HEK293 (cell line): ENCODE measurements around the gene RANBP1.

ENCODE experiments used
- CTCF ChIA-PET: fragments of 350-600 bp; formaldehyde crosslinking; extraction: SDS; loops from one replicate; lab custom pipeline; 2021; ENCODE audit warnings: antibody characterized with exemption; lab: Yijun Ruan, JAX
- POLR2A ChIA-PET: fragments of 300-600 bp; formaldehyde crosslinking; extraction: SDS; loops from one replicate; lab custom pipeline; 2020; ENCODE audit warnings: antibody characterized with exemption, inconsistent platforms; lab: Yijun Ruan, JAX
- H3K27ac ChIP-seq: fragments of 200-500 bp; sonication (Bioruptor generic); 2 replicates; pipeline ENCODE4 v1.5.1; 2014; ENCODE audit warnings: low read depth, low read length, control low read depth, inconsistent platforms; ENCODE audit errors: extremely low read depth
- H3K36me3 ChIP-seq, 2 experiments: fragments of 200-500 bp in 1 of 2; sonication (Bioruptor generic) in 1 of 2; 1 replicate in 1 of 2; 2 replicates in 1 of 2; pipeline ENCODE4 v1.5.1; 2014 to 2017; ENCODE audit warnings: inconsistent platforms in 2 of 2, low read length in 2 of 2; ENCODE audit not compliant: control insufficient read depth in 2 of 2, insufficient read depth in 1 of 2
- H3K4me1 ChIP-seq: fragments of 200-500 bp; sonication (Bioruptor generic); 2 replicates; pipeline ENCODE4 v1.5.1; 2014; ENCODE audit warnings: mild to moderate bottlenecking, low read length, inconsistent platforms; ENCODE audit not compliant: control insufficient read depth, insufficient read depth
- H3K4me3 ChIP-seq: 2 replicates; pipeline ENCODE4 v1.5.1; 2011; ENCODE audit warnings: low read depth, mild to moderate bottlenecking, control low read depth, low read length, moderate library complexity
- H3K9me3 ChIP-seq: fragments of 200-500 bp; sonication (Bioruptor generic); 2 replicates; pipeline ENCODE4 v1.5.1; 2014; ENCODE audit warnings: low read depth, low read length, inconsistent platforms; ENCODE audit not compliant: control insufficient read depth, insufficient read depth
- BCL11B ChIP-seq: fragments of 450-650 bp; formaldehyde crosslinking; IDR thresholded peaks from 2 replicates; pipeline ENCODE4 v1.5.1; 2016; ENCODE audit warnings: low read depth, missing biosample characterization, missing genetic modification characterization
- EGR2 ChIP-seq: fragments of 450-650 bp; formaldehyde crosslinking; IDR thresholded peaks from 2 replicates; pipeline ENCODE4 v1.5.1; 2016; ENCODE audit warnings: low read depth, missing biosample characterization, missing genetic modification characterization
- KLF1 ChIP-seq: fragments of 450-650 bp; formaldehyde crosslinking; IDR thresholded peaks from 2 replicates; pipeline ENCODE4 v1.5.1; 2016; ENCODE audit warnings: missing biosample characterization, missing genetic modification characterization
- ZBTB20 ChIP-seq: fragments of 450-650 bp; formaldehyde crosslinking; IDR thresholded peaks from 2 replicates; pipeline ENCODE4 v1.5.1; 2016; ENCODE audit warnings: missing biosample characterization, missing genetic modification characterization
- ZBTB7A ChIP-seq: fragments of 450-650 bp; formaldehyde crosslinking; IDR thresholded peaks from 2 replicates; pipeline ENCODE4 v1.5.1; 2016; ENCODE audit warnings: low read depth, missing biosample characterization, missing genetic modification characterization
- ZBTB8A ChIP-seq: fragments of 450-650 bp; formaldehyde crosslinking; IDR thresholded peaks from 2 replicates; pipeline ENCODE4 v1.5.1; 2016; ENCODE audit warnings: missing biosample characterization, missing genetic modification characterization
- ZFP3 ChIP-seq: fragments of 450-650 bp; formaldehyde crosslinking; IDR thresholded peaks from 2 replicates; pipeline ENCODE4 v1.5.1; 2016; ENCODE audit warnings: low read depth, missing biosample characterization, missing genetic modification characterization
- ZNF341 ChIP-seq: fragments of 450-650 bp; formaldehyde crosslinking; IDR thresholded peaks from 2 replicates; pipeline ENCODE4; 2016; ENCODE audit warnings: low read depth, missing biosample characterization, missing genetic modification characterization
- ZNF473 ChIP-seq: fragments of 450-650 bp; formaldehyde crosslinking; IDR thresholded peaks from 2 replicates; pipeline ENCODE4 v1.5.1; 2017; ENCODE audit warnings: missing biosample characterization, missing genetic modification characterization
- ZNF529 ChIP-seq: fragments of 450-650 bp; formaldehyde crosslinking; IDR thresholded peaks from 2 replicates; pipeline ENCODE4 v1.5.1; 2017; ENCODE audit warnings: missing genetic modification characterization, missing biosample characterization; ENCODE audit not compliant: insufficient replicate concordance
- ZNF560 ChIP-seq: fragments of 450-650 bp; formaldehyde crosslinking; IDR thresholded peaks from 2 replicates; pipeline ENCODE4 v1.5.1; 2017; ENCODE audit warnings: missing biosample characterization, missing genetic modification characterization, borderline replicate concordance
- ZNF600 ChIP-seq: fragments of 450-650 bp; formaldehyde crosslinking; IDR thresholded peaks from 2 replicates; pipeline ENCODE4 v1.5.1; 2016; ENCODE audit warnings: missing biosample characterization, missing genetic modification characterization
- ZNF660 ChIP-seq: fragments of 450-650 bp; IDR thresholded peaks from 2 replicates; pipeline ENCODE4 v1.5.1; 2018; ENCODE audit warnings: missing biosample characterization, mild to moderate bottlenecking, missing genetic modification characterization
- ZSCAN30 ChIP-seq: fragments of 450-650 bp; IDR thresholded peaks from 2 replicates; pipeline ENCODE4 v1.5.1; 2018; ENCODE audit warnings: missing biosample characterization, mild to moderate bottlenecking, missing genetic modification characterization, moderate library complexity
- TF ChIP-seq, protein P1 (sequence below): fragments of 450-650 bp; formaldehyde crosslinking; IDR thresholded peaks from 2 replicates; pipeline ENCODE4 v1.5.1; 2016; ENCODE audit warnings: missing biosample characterization, missing genetic modification characterization
- TF ChIP-seq, protein P2 (sequence below): fragments of 450-650 bp; formaldehyde crosslinking; IDR thresholded peaks from 2 replicates; pipeline ENCODE4 v1.5.1; 2016; ENCODE audit warnings: missing biosample characterization, missing genetic modification characterization
- TF ChIP-seq, protein P3 (sequence below): fragments of 450-650 bp; formaldehyde crosslinking; IDR thresholded peaks from 2 replicates; pipeline ENCODE4 v1.5.1; 2016; ENCODE audit warnings: missing biosample characterization, missing genetic modification characterization
- TF ChIP-seq, protein P4 (sequence below): fragments of 450-650 bp; formaldehyde crosslinking; IDR thresholded peaks from 2 replicates; pipeline ENCODE4 v1.5.1; 2016; ENCODE audit warnings: missing biosample characterization, missing genetic modification characterization

The RANBP1 gene

DNA sequence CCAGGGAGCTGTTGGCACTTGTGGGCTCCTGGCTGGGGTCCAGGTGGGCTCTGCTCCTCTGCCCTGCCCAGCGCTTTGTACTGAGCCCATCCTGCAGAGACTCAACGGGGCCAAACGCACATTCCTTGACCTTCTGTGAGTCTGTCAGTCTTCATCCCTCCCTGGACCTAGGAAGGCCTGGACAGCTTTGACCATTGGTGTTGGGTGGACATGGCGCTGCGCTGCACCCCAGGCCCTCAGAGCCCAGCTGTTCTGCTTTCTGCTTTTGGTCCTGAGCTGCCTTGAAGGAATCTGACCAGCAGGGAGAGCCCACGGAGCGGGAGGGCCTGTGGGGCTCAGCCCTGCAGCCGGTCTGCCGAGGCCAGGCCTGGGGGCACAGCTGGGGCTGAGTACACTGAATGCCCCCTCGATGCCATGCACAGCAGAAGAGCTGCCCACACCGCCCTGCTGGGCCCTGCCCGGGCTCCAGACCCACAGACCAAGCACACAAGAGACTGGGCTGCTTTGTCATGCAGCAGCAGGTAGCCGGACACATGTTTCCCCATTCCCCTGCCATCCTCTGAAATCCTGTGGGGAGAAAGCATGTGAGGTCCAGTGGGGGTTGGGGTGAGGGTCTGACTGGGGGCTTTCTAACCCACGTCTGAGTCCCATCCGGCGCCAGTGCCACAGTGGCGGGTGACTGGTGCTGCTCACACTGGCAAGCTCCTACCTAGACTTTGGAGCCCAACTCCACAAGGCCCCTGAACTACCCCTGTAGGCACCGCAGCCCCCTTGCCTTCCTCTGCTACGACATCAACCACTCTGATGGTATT, 59.1 kb downstream of the RANBP1 start (continued):
- TF ChIP-seq, protein P1, sequence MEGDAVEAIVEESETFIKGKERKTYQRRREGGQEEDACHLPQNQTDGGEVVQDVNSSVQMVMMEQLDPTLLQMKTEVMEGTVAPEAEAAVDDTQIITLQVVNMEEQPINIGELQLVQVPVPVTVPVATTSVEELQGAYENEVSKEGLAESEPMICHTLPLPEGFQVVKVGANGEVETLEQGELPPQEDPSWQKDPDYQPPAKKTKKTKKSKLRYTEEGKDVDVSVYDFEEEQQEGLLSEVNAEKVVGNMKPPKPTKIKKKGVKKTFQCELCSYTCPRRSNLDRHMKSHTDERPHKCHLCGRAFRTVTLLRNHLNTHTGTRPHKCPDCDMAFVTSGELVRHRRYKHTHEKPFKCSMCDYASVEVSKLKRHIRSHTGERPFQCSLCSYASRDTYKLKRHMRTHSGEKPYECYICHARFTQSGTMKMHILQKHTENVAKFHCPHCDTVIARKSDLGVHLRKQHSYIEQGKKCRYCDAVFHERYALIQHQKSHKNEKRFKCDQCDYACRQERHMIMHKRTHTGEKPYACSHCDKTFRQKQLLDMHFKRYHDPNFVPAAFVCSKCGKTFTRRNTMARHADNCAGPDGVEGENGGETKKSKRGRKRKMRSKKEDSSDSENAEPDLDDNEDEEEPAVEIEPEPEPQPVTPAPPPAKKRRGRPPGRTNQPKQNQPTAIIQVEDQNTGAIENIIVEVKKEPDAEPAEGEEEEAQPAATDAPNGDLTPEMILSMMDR (tag by site-specific recombination): peak; percentile 61
- TF ChIP-seq ZBTB7A (tag by site-specific recombination) (no peak), ZSCAN30 (no peak), KLF1 (no peak), ZNF529 (tag by site-specific recombination) (no peak), ZBTB20 (tag by site-specific recombination) (no peak), ZNF660 (tag by site-specific recombination) (no peak), ZNF560 (tag by site-specific recombination) (no peak), EGR2 (tag by site-specific recombination) (no peak), ZBTB8A (tag by site-specific recombination) (no peak), ZFP3 (tag by site-specific recombination) (peak; percentile 80), ZNF473 (tag by site-specific recombination) (no peak), ZNF600 (0 out of 2 replicates have a peak, but pooled peaks have one; percentile 11)
- TF ChIP-seq, protein P2, sequence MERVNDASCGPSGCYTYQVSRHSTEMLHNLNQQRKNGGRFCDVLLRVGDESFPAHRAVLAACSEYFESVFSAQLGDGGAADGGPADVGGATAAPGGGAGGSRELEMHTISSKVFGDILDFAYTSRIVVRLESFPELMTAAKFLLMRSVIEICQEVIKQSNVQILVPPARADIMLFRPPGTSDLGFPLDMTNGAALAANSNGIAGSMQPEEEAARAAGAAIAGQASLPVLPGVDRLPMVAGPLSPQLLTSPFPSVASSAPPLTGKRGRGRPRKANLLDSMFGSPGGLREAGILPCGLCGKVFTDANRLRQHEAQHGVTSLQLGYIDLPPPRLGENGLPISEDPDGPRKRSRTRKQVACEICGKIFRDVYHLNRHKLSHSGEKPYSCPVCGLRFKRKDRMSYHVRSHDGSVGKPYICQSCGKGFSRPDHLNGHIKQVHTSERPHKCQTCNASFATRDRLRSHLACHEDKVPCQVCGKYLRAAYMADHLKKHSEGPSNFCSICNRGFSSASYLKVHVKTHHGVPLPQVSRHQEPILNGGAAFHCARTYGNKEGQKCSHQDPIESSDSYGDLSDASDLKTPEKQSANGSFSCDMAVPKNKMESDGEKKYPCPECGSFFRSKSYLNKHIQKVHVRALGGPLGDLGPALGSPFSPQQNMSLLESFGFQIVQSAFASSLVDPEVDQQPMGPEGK: peak; percentile 29; the same call in 1 of the 2 replicates
- TF ChIP-seq, protein P3, sequence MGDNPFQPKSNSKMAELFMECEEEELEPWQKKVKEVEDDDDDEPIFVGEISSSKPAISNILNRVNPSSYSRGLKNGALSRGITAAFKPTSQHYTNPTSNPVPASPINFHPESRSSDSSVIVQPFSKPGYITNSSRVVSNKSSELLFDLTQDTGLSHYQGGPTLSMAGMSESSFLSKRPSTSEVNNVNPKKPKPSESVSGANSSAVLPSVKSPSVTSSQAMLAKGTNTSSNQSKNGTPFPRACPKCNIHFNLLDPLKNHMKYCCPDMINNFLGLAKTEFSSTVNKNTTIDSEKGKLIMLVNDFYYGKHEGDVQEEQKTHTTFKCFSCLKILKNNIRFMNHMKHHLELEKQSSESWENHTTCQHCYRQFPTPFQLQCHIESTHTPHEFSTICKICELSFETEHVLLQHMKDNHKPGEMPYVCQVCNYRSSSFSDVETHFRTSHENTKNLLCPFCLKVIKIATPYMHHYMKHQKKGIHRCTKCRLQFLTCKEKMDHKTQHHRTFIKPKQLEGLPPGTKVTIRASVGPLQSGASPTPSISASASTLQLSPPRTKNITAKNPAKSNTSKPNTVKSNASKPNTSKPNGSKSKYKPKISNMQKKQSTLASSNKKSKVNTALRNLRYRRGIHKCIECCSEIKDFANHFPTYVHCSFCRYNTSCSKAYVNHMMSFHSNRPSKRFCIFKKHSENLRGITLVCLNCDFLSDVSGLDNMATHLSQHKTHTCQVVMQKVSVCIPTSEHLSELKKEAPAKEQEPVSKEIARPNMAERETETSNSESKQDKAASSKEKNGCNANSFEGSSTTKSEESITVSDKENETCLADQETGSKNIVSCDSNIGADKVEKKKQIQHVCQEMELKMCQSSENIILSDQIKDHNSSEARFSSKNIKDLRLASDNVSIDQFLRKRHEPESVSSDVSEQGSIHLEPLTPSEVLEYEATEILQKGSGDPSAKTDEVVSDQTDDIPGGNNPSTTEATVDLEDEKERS (tag by site-specific recombination): no peak

DNA sequence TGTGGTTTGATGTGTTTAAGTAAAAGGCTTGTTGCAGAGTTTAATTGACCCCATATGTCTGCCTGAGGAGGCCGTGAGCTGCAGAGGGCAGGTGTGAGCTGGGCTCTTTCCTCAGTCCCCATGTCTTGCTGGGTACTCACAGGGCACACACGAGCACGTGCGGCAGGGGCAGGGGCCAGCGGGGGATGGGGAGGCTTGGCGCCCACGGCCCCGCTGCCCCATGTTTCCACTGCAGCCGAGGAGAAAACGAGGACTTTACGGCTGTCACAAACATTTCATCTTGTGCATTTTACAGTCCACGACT, 59.6 kb downstream of the RANBP1 start:
- no peaks in the 10 kb centered on the region for H3K9me3 ChIP-seq
- H3K4me3 ChIP-seq: no peak overlapping the region
- TF ChIP-seq ZNF341 (tag by site-specific recombination) (no peak), KLF1 (no peak), BCL11B (tag by site-specific recombination) (no peak)
- TF ChIP-seq, protein P4, sequence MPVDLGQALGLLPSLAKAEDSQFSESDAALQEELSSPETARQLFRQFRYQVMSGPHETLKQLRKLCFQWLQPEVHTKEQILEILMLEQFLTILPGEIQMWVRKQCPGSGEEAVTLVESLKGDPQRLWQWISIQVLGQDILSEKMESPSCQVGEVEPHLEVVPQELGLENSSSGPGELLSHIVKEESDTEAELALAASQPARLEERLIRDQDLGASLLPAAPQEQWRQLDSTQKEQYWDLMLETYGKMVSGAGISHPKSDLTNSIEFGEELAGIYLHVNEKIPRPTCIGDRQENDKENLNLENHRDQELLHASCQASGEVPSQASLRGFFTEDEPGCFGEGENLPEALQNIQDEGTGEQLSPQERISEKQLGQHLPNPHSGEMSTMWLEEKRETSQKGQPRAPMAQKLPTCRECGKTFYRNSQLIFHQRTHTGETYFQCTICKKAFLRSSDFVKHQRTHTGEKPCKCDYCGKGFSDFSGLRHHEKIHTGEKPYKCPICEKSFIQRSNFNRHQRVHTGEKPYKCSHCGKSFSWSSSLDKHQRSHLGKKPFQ (tag by site-specific recombination): 0 out of 2 replicates have a peak, but pooled peaks have one; percentile 25
- TF ChIP-seq, protein P2: no peak
- peaks cover 2% of the 10 kb centered on the region; the same call in 1 of the 2 replicates for H3K4me1 ChIP-seq
- H3K36me3 ChIP-seq: no peaks in the 10 kb centered on the region
- H3K27ac ChIP-seq: no peak overlapping the region
- CTCF ChIA-PET: interaction anchor here (3.1 kb wide), 1 partner anchor 63 kb away, joined by 12 read pairs; no protein-coding TSS in a partner anchor
- POLR2A ChIA-PET: interaction anchor here (0.6 kb wide), 1 partner anchor 113 kb away, joined by 5 read pairs; no protein-coding TSS in a partner anchor
